ENCODE results near the gene SHC2.

- TF ChIP-seq, protein P1, sequence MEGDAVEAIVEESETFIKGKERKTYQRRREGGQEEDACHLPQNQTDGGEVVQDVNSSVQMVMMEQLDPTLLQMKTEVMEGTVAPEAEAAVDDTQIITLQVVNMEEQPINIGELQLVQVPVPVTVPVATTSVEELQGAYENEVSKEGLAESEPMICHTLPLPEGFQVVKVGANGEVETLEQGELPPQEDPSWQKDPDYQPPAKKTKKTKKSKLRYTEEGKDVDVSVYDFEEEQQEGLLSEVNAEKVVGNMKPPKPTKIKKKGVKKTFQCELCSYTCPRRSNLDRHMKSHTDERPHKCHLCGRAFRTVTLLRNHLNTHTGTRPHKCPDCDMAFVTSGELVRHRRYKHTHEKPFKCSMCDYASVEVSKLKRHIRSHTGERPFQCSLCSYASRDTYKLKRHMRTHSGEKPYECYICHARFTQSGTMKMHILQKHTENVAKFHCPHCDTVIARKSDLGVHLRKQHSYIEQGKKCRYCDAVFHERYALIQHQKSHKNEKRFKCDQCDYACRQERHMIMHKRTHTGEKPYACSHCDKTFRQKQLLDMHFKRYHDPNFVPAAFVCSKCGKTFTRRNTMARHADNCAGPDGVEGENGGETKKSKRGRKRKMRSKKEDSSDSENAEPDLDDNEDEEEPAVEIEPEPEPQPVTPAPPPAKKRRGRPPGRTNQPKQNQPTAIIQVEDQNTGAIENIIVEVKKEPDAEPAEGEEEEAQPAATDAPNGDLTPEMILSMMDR (conservative IDR thresholded peaks at IDR 0.05; ENCODE audit: low read length): no peak
- TF ChIP-seq EZH2phosphoT487 (IDR thresholded peaks at IDR 0.05; ENCODE audit: borderline replicate concordance): no peak
These were observed 20.2 kb downstream of the SHC2 start for GRCh38 chr19:440391-441212.

All from Loucy (cell line).